K562 (cell line): ENCODE results near the gene GRID2IP. TPM values are rescaled to one million over a fixed set of nuclear protein-coding genes. Genes with fewer than 3 reads are reported as not detected.

Source experiments
- CEBPG ChIP-seq, 3 experiments: fragments of 200-800 bp in 1 of 3; sonication (Bioruptor generic) in 1 of 3; sonication (generic) in 1 of 3; formaldehyde crosslinking in 1 of 3; IDR thresholded peaks in 2 of 3; conservative IDR thresholded peaks in 1 of 3; 2 replicates each; pipeline versions ENCODE4 v1.6.1 to v1.8.0; 2016 to 2022; ENCODE audit warnings: missing compliant biosample characterization in 2 of 3, missing genetic modification characterization in 2 of 3, mild to moderate bottlenecking in 1 of 3, missing genetic modification reagents in 1 of 3
- FOXJ3 ChIP-seq: sonication (generic); formaldehyde crosslinking; IDR thresholded peaks from 2 replicates; pipeline ENCODE4 v1.4.0; 2020; ENCODE audit warnings: mild to moderate bottlenecking, missing genetic modification reagents
- GTF2A2 ChIP-seq: IDR thresholded peaks from 2 replicates; pipeline ENCODE4 v1.6.1; 2016; ENCODE audit warnings: mild to moderate bottlenecking, missing genetic modification characterization, missing compliant biosample characterization
- GTF2F1 ChIP-seq: IDR thresholded peaks from 2 replicates; pipeline ENCODE4 v1.6.1; 2011; ENCODE audit warnings: low read depth, low read length, improper control_type of control experiment
- JUNB ChIP-seq: fragments of 450-650 bp; formaldehyde crosslinking; conservative IDR thresholded peaks from 2 replicates; pipeline ENCODE4 v1.4.0; 2020; ENCODE audit warnings: mild to moderate bottlenecking
- KDM4B ChIP-seq, 2 experiments: fragments of 450-650 bp in 1 of 2; sonication (generic) in 1 of 2; IDR thresholded peaks; 2 replicates each; pipeline ENCODE4 v1.6.1; 2016 to 2017; ENCODE audit warnings: borderline replicate concordance in 2 of 2, antibody characterized with exemption in 1 of 2, low read depth in 1 of 2, mild to moderate bottlenecking in 1 of 2
- MAFK ChIP-seq: IDR thresholded peaks from 2 replicates; pipeline ENCODE4 v1.6.1; 2011; ENCODE audit warnings: low read length, improper control_type of control experiment
- NCOR1 ChIP-seq: fragments of 450-650 bp; IDR thresholded peaks from 2 replicates; pipeline ENCODE4 v1.6.1; 2016; ENCODE audit warnings: mild to moderate bottlenecking, moderate library complexity
- PTTG1 ChIP-seq: fragments of 450-650 bp; IDR thresholded peaks from 2 replicates; pipeline ENCODE4 v1.6.1; 2016; ENCODE audit warnings: low read depth, mild to moderate bottlenecking, missing genetic modification characterization, missing compliant biosample characterization
- RBM34 ChIP-seq: fragments of 200-400 bp; formaldehyde crosslinking; IDR thresholded peaks from 2 replicates; pipeline ENCODE4 v1.6.1; 2018; ENCODE audit warnings: low read length, borderline replicate concordance; ENCODE audit not compliant: insufficient read depth
- SNIP1 ChIP-seq: fragments of 450-650 bp; IDR thresholded peaks from 2 replicates; pipeline ENCODE4 v1.7.1; 2017; ENCODE audit warnings: low read depth, mild to moderate bottlenecking
- ZFP1 ChIP-seq: fragments of 450-650 bp; formaldehyde crosslinking; IDR thresholded peaks from 2 replicates; pipeline ENCODE4 v1.4.0; 2020; ENCODE audit warnings: mild to moderate bottlenecking, mixed read lengths
- ZNF592 ChIP-seq: fragments of 450-650 bp; IDR thresholded peaks from 2 replicates; pipeline ENCODE4 v1.6.1; 2017; ENCODE audit warnings: antibody characterized with exemption, mild to moderate bottlenecking
- polyA plus RNA-seq, 8 experiments: library from polyadenylated mRNA; depleted of rRNA in 4 of 8; stranded (reverse) in 5 of 8; unstranded in 3 of 8; fragments of >200 nt; fragmentation: Nextera tagmentation in 2 of 8; fragmentation: Illumina TruSeq in 1 of 8; extraction: Ambion mirVana in 2 of 8; extraction: Trizol in 1 of 8; gene quantifications; 2 replicates each; pipeline versions ENCODE4 v1.2.1 to v1.2.3, GENCODE V29; 2011 to 2014; ENCODE audit warnings: inconsistent platforms in 1 of 8, missing spikeins in 1 of 8
- total RNA-seq, 7 experiments: library from RNA; depleted of rRNA in 6 of 7; stranded (reverse); fragments of >200 nt in 6 of 7; fragmentation: Illumina TruSeq in 2 of 7; extraction: Trizol in 2 of 7; gene quantifications; 2 replicates each; pipeline versions ENCODE4 v1.2.1 to v1.2.3, GENCODE V29; 2011 to 2021; ENCODE audit warnings: low replicate concordance in 1 of 7
- TF ChIP-seq, protein P1 (sequence below): fragments of 250-450 bp; sonication (Bioruptor Pico); IDR thresholded peaks from 2 replicates; pipeline ENCODE4 v1.5.0; 2021
- TF ChIP-seq, protein P2 (sequence below): fragments of 450-650 bp; formaldehyde crosslinking; IDR thresholded peaks from 2 replicates; pipeline ENCODE4 v1.4.0; 2022; ENCODE audit warnings: missing genetic modification characterization
- TF ChIP-seq, protein P3 (sequence below): fragments of 250-450 bp; sonication (Bioruptor Pico); IDR thresholded peaks from 2 replicates; pipeline ENCODE4 v1.4.0; 2020

The GRID2IP gene
- total and polyA plus RNA-seq, 9 of the 15 experiments (the other 6 are each of a cell fraction or from before 2014, with no cell fraction given) = not detected

DNA sequence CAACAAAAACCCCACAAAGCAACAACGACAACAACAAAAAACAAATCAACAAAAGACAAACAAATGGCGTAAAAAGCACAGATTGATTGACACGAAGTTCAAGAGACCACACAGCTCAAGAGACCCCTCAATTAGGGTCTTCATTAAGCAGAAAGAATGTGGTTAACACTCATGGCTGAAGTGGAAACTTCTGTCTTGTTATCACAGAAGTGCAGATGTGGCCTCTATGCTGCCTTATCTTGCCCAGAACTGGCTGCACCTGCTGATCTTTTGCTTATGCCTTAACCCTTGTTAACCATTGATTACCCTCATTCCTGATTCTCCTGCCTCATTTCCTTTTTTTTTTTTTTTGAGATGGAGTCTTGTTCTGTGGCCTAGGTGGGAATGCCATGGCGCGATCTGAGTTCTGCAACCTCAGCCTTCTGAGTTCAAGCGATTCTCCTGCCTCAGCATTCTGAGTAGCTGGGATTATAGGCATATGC, 100.0 kb downstream of the GRID2IP start (continued):
- no peak for TF ChIP-seq ZNF592
- TF ChIP-seq FOXJ3 (CRISPR knock-in tag) = no peak
- no peak for TF ChIP-seq ZFP1
- TF ChIP-seq SNIP1 = no peak
- TF ChIP-seq, protein P1, sequence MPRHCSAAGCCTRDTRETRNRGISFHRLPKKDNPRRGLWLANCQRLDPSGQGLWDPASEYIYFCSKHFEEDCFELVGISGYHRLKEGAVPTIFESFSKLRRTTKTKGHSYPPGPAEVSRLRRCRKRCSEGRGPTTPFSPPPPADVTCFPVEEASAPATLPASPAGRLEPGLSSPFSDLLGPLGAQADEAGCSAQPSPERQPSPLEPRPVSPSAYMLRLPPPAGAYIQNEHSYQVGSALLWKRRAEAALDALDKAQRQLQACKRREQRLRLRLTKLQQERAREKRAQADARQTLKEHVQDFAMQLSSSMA (CRISPR knock-in tag) = no peak
- 0 out of 2 replicates have a peak, but pooled peaks have one; percentile 2 for TF ChIP-seq MAFK
- TF ChIP-seq, protein P2, sequence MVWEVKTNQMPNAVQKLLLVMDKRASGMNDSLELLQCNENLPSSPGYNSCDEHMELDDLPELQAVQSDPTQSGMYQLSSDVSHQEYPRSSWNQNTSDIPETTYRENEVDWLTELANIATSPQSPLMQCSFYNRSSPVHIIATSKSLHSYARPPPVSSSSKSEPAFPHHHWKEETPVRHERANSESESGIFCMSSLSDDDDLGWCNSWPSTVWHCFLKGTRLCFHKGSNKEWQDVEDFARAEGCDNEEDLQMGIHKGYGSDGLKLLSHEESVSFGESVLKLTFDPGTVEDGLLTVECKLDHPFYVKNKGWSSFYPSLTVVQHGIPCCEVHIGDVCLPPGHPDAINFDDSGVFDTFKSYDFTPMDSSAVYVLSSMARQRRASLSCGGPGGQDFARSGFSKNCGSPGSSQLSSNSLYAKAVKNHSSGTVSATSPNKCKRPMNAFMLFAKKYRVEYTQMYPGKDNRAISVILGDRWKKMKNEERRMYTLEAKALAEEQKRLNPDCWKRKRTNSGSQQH (CRISPR knock-in tag) = 0 out of 2 replicates have a peak, but pooled peaks have one; percentile 37
- TF ChIP-seq CEBPG (CRISPR knock-in tag; IDR thresholded peaks at IDR 0.05) = no peak
- no peak for TF ChIP-seq CEBPG (tag; conservative IDR thresholded peaks at IDR 0.05 in 1 of 2, IDR thresholded peaks at IDR 0.05 in 1 of 2)
- TF ChIP-seq GTF2F1 = no peak
- TF ChIP-seq, protein P3, sequence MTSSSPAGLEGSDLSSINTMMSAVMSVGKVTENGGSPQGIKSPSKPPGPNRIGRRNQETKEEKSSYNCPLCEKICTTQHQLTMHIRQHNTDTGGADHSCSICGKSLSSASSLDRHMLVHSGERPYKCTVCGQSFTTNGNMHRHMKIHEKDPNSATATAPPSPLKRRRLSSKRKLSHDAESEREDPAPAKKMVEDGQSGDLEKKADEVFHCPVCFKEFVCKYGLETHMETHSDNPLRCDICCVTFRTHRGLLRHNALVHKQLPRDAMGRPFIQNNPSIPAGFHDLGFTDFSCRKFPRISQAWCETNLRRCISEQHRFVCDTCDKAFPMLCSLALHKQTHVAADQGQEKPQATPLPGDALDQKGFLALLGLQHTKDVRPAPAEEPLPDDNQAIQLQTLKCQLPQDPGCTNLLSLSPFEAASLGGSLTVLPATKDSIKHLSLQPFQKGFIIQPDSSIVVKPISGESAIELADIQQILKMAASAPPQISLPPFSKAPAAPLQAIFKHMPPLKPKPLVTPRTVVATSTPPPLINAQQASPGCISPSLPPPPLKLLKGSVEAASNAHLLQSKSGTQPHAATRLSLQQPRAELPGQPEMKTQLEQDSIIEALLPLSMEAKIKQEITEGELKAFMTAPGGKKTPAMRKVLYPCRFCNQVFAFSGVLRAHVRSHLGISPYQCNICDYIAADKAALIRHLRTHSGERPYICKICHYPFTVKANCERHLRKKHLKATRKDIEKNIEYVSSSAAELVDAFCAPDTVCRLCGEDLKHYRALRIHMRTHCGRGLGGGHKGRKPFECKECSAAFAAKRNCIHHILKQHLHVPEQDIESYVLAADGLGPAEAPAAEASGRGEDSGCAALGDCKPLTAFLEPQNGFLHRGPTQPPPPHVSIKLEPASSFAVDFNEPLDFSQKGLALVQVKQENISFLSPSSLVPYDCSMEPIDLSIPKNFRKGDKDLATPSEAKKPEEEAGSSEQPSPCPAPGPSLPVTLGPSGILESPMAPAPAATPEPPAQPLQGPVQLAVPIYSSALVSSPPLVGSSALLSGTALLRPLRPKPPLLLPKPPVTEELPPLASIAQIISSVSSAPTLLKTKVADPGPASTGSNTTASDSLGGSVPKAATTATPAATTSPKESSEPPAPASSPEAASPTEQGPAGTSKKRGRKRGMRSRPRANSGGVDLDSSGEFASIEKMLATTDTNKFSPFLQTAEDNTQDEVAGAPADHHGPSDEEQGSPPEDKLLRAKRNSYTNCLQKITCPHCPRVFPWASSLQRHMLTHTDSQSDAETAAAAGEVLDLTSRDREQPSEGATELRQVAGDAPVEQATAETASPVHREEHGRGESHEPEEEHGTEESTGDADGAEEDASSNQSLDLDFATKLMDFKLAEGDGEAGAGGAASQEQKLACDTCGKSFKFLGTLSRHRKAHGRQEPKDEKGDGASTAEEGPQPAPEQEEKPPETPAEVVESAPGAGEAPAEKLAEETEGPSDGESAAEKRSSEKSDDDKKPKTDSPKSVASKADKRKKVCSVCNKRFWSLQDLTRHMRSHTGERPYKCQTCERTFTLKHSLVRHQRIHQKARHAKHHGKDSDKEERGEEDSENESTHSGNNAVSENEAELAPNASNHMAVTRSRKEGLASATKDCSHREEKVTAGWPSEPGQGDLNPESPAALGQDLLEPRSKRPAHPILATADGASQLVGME = no peak
- peak; percentile 97 for TF ChIP-seq NCOR1
- no peak for TF ChIP-seq KDM4B (IDR thresholded peaks at IDR 0.05; ENCODE audit: borderline replicate concordance in 2 of 2, low read depth in 1 of 2)
- no peak for TF ChIP-seq JUNB (CRISPR knock-in tag)
- TF ChIP-seq PTTG1 (tag) = no peak
- no peak for TF ChIP-seq RBM34
- TF ChIP-seq GTF2A2 (tag) = no peak
